KMS-11 (cell line): Measurements from ENCODE around the gene MRPS10.

Experiments used
- H2AFZ ChIP-seq: fragments of 200-600 bp; sonication (generic); 2 replicates; pipeline ENCODE4 v1.6.1; 2016; ENCODE audit warnings: antibody characterized with exemption, mixed run types, low read depth
- H3K27ac ChIP-seq: fragments of 200-600 bp; sonication (generic); 2 replicates; pipeline ENCODE4 v1.6.1; 2016; ENCODE audit warnings: mild to moderate bottlenecking, mixed run types
- H3K27me3 ChIP-seq: fragments of 200-600 bp; sonication (generic); 2 replicates; pipeline ENCODE4 v1.6.1; 2017; ENCODE audit warnings: mild to moderate bottlenecking, low read depth, mixed run types, moderate library complexity; ENCODE audit not compliant: insufficient read depth
- H3K36me3 ChIP-seq: fragments of 200-600 bp; sonication (generic); 2 replicates; pipeline ENCODE4 v1.6.1; 2017; ENCODE audit warnings: mild to moderate bottlenecking, mixed run types; ENCODE audit not compliant: insufficient read depth
- H3K4me1 ChIP-seq: fragments of 200-600 bp; sonication (generic); 2 replicates; pipeline ENCODE4 v1.6.1; 2016; ENCODE audit warnings: mild to moderate bottlenecking, low read depth, mixed run types; ENCODE audit not compliant: poor library complexity, severe bottlenecking
- H3K4me2 ChIP-seq: fragments of 200-600 bp; sonication (generic); 2 replicates; pipeline ENCODE4 v1.7.0; 2016; ENCODE audit warnings: mild to moderate bottlenecking, mixed run types
- H3K4me3 ChIP-seq: fragments of 200-600 bp; sonication (generic); IDR thresholded peaks from 2 replicates; pipeline ENCODE4 v1.6.1; 2017; ENCODE audit warnings: low read depth, low read length, mixed read lengths; ENCODE audit not compliant: insufficient read depth
- H3K79me2 ChIP-seq: fragments of 200-600 bp; sonication (generic); 2 replicates; pipeline ENCODE4 v1.6.1; 2016; ENCODE audit warnings: low read depth, mixed run types; ENCODE audit not compliant: insufficient read depth
- H3K9ac ChIP-seq: fragments of 200-600 bp; sonication (generic); 2 replicates; pipeline ENCODE4 v1.6.1; 2016; ENCODE audit warnings: mild to moderate bottlenecking, mixed run types
- H4K20me1 ChIP-seq: fragments of 200-600 bp; sonication (generic); 2 replicates; pipeline ENCODE4 v1.6.1; 2016; ENCODE audit warnings: mild to moderate bottlenecking, mixed run types; ENCODE audit not compliant: insufficient read depth
- TF ChIP-seq, protein P1 (sequence below): fragments of 200-600 bp; sonication (generic); conservative IDR thresholded peaks from 2 replicates; pipeline ENCODE4 v1.6.1; 2017; ENCODE audit warnings: low read depth, mild to moderate bottlenecking, antibody characterized with exemption, low read length, moderate library complexity, mixed read lengths

MRPS10 gene

DNA sequence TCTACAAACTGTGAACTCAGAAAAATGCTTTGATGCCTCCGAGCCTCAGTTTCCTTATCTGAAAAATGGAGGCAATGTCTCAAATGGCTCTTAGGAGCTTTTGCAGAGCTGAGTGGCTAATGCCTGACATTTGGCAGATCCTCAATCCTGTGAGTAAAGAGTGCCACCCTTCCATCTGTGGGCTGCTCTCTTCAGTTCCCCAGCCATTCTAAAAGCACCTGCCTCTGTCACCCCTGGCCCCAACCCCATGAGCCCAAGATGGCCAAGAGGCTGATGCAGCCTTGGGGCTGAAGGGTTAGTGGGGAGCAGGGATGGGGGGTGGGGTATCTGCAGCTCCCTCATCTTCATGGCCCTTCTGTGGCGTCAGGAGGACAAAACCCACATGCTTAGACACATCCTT, 59.0 kb downstream of the MRPS10 start:
- no peak overlapping the region for H3K4me3 ChIP-seq
- H3K36me3 ChIP-seq, result no peaks in the 10 kb centered on the region
- H3K27ac ChIP-seq, result no peak overlapping the region
- H3K79me2 ChIP-seq, result no peaks in the 10 kb centered on the region
- H2AFZ ChIP-seq, result no peak overlapping the region
- H3K4me2 ChIP-seq, result no peak overlapping the region
- no peaks in the 10 kb centered on the region; the same call in 1 of the 2 replicates for H3K27me3 ChIP-seq
- no peak overlapping the region for H3K9ac ChIP-seq
- no peaks in the 10 kb centered on the region for H4K20me1 ChIP-seq
- H3K4me1 ChIP-seq, result no peaks in the 10 kb centered on the region
- TF ChIP-seq, protein P1, sequence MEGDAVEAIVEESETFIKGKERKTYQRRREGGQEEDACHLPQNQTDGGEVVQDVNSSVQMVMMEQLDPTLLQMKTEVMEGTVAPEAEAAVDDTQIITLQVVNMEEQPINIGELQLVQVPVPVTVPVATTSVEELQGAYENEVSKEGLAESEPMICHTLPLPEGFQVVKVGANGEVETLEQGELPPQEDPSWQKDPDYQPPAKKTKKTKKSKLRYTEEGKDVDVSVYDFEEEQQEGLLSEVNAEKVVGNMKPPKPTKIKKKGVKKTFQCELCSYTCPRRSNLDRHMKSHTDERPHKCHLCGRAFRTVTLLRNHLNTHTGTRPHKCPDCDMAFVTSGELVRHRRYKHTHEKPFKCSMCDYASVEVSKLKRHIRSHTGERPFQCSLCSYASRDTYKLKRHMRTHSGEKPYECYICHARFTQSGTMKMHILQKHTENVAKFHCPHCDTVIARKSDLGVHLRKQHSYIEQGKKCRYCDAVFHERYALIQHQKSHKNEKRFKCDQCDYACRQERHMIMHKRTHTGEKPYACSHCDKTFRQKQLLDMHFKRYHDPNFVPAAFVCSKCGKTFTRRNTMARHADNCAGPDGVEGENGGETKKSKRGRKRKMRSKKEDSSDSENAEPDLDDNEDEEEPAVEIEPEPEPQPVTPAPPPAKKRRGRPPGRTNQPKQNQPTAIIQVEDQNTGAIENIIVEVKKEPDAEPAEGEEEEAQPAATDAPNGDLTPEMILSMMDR, result no peak

- Histone ChIP-seq H3K36me3 (no peaks in the 10 kb centered on the region), H3K4me2 (no peak overlapping the region), H3K4me3 (no peak overlapping the region), H3K27me3 (no peaks in the 10 kb centered on the region; the same call in 1 of the 2 replicates), H3K4me1 (no peaks in the 10 kb centered on the region), H2AFZ (no peak overlapping the region), H3K9ac (no peak overlapping the region), H3K27ac (no peak overlapping the region), H4K20me1 (no peaks in the 10 kb centered on the region), H3K79me2 (no peaks in the 10 kb centered on the region)
- TF ChIP-seq, protein P1, result no peak
These were observed 59.6 kb downstream of the MRPS10 start for GRCh38 chr6:42158011-42158410.
